Subcutaneous abdominal adipose tissue (tissue), 5 donors: ENCODE data around the gene STAG3.
"Not testable (repeated sequence)": the region's sequence is repeated elsewhere in the genome, so short reads cannot be mapped to it uniquely, and the experiment has no call there.

ENCODE experiments used
- H3K27ac ChIP-seq: one replicate; pipeline ENCODE4 v1.7.0; 2013; ENCODE audit warnings: low read depth, mild to moderate bottlenecking, inconsistent platforms, low read length, moderate library complexity
- H3K27me3 ChIP-seq, 5 donors: one replicate each; pipeline ENCODE4 v1.7.0; 2013; ENCODE audit warnings: low read length in 5 of 5, inconsistent platforms in 1 of 5; ENCODE audit not compliant: control insufficient read depth in 5 of 5, insufficient read depth in 4 of 5
- H3K36me3 ChIP-seq, 5 donors: one replicate each; pipeline ENCODE4 v1.7.0; 2013; ENCODE audit warnings: low read length in 5 of 5; ENCODE audit not compliant: control insufficient read depth in 5 of 5, insufficient read depth in 5 of 5
- H3K4me1 ChIP-seq, 5 donors: one replicate each; pipeline ENCODE4 v1.7.0; 2013; ENCODE audit warnings: low read length in 5 of 5, mild to moderate bottlenecking in 3 of 5, moderate library complexity in 1 of 5; ENCODE audit not compliant: control insufficient read depth in 5 of 5, insufficient read depth in 5 of 5
- H3K4me3 ChIP-seq, 5 donors: one replicate each; pipeline ENCODE4 v1.7.0; 2013; ENCODE audit warnings: low read length in 5 of 5, low read depth in 1 of 5
- H3K9ac ChIP-seq, 5 donors: one replicate each; pipeline ENCODE4 v1.7.0; 2013; ENCODE audit warnings: low read length in 5 of 5, mild to moderate bottlenecking in 4 of 5, moderate library complexity in 3 of 5
- H3K9me3 ChIP-seq, 5 donors: one replicate each; pipeline ENCODE4 v1.7.0; 2013; ENCODE audit warnings: low read length in 5 of 5; ENCODE audit not compliant: control insufficient read depth in 5 of 5
- donor health status: healthy.
- donor health status: healthy.
- donor health status: healthy.
- donor health status: healthy.
- donor health status: healthy.

The STAG3 gene

GRCh38 chr7:100190048-100190711 is 12.5 kb downstream of the STAG3 start:
- no peak overlapping the region for H3K27ac ChIP-seq
- no peaks in the 10 kb centered on the region for H3K36me3 ChIP-seq
- H3K4me1 ChIP-seq = peaks cover 0 to 22% (median 7%) of the 10 kb centered on the region in 5 donors
- H3K4me3 ChIP-seq = no peak overlapping the region
- H3K9me3 ChIP-seq = no peaks in the 10 kb centered on the region
- H3K27me3 ChIP-seq = no peaks in the 10 kb centered on the region
- no peak overlapping the region for H3K9ac ChIP-seq

GRCh38 chr7:100191775-100192174 is 14.1 kb downstream of the STAG3 start:
- Histone ChIP-seq H3K4me3 (no peak overlapping the region), H3K36me3 (no peaks in the 10 kb centered on the region), H3K27ac (no peak overlapping the region), H3K27me3 (no peaks in the 10 kb centered on the region), H3K9me3 (no peaks in the 10 kb centered on the region), H3K9ac (no peak overlapping the region), H3K4me1 (peaks cover 0 to 19% (median 7%) of the 10 kb centered on the region in 5 donors)

- not testable (repeated sequence) for H3K36me3 ChIP-seq, H3K4me3 ChIP-seq, H3K9ac ChIP-seq, H3K9me3 ChIP-seq, H3K27me3 ChIP-seq, H3K27ac ChIP-seq
- H3K4me1 ChIP-seq = peaks cover 0 to 19% (median 7%) of the 10 kb centered on the region in 5 donors
Measured at GRCh38 chr7:100192281-100192862, 14.7 kb downstream of the STAG3 start.

DNA sequence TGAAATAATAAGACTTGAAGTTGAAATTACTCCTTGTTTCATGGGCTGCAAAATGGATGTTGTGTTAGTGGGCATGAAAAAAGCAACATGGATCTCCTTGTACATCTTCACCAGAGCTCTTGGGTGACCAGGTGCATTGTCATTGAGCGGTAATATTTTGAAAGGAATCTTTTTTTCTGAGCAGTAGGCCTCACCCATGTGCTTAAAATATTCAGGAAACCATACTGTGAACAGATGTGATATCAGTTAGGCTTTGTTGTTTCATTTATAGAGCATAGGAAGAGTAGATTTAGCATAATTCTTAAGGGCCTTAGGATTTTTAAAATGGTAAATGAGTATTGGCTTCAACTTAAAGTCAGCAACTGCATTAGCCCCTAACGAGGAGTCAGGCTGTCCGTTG is 15.3 kb downstream of the STAG3 start:
- H3K27me3 ChIP-seq = no peaks in the 10 kb centered on the region
- H3K4me1 ChIP-seq = peaks cover 0 to 19% (median 7%) of the 10 kb centered on the region in 5 donors
- no peak overlapping the region for H3K9ac ChIP-seq
- H3K4me3 ChIP-seq = no peak overlapping the region
- no peaks in the 10 kb centered on the region for H3K36me3 ChIP-seq
- H3K9me3 ChIP-seq = no peaks in the 10 kb centered on the region
- no peak overlapping the region for H3K27ac ChIP-seq

- Histone ChIP-seq H3K27me3 (peaks cover 0 to 6% (median 0%) of the 10 kb centered on the region in 5 donors), H3K9me3 (no peaks in the 10 kb centered on the region), H3K9ac (no peak overlapping the region), H3K36me3 (no peaks in the 10 kb centered on the region), H3K4me1 (peaks cover 0 to 17% (median 8%) of the 10 kb centered on the region in 5 donors), H3K27ac (no peak overlapping the region), H3K4me3 (no peak overlapping the region)
Measured at GRCh38 chr7:100195222-100195621, 17.5 kb downstream of the STAG3 start.

GRCh38 chr7:100195901-100196322 is 18.2 kb downstream of the STAG3 start:
- H3K4me1 ChIP-seq = peaks cover 0 to 13% (median 7%) of the 10 kb centered on the region in 5 donors
- not testable (repeated sequence) for H3K36me3 ChIP-seq, H3K27me3 ChIP-seq, H3K4me3 ChIP-seq, H3K27ac ChIP-seq, H3K9me3 ChIP-seq, H3K9ac ChIP-seq

DNA sequence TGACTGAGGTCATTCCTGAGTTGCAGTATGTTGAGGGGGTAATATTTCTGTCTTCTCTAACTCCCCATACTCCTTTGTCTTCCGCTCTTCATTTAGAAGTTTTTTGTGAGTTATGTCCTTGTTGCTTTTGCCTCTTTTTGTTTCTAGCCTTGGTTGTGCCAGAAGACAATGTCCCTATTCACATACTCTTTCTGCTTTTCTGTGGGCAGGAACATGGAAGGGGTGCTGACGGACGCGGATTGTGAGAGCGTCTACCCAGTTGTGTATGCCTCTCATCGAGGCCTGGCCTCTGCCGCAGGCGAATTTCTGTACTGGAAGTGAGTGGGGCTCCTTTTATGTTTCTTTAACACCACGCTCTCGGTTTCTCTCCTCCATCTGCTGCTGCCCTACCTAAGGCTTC is 20.5 kb downstream of the STAG3 start:
- Histone ChIP-seq H3K9me3 (no peaks in the 10 kb centered on the region), H3K36me3 (no peaks in the 10 kb centered on the region), H3K27ac (no peak overlapping the region), H3K9ac (no peak overlapping the region), H3K4me3 (no peak overlapping the region), H3K27me3 (peaks cover 0 to 9% (median 0%) of the 10 kb centered on the region in 5 donors), H3K4me1 (peaks cover 0 to 5% (median 0%) of the 10 kb centered on the region in 5 donors)

DNA sequence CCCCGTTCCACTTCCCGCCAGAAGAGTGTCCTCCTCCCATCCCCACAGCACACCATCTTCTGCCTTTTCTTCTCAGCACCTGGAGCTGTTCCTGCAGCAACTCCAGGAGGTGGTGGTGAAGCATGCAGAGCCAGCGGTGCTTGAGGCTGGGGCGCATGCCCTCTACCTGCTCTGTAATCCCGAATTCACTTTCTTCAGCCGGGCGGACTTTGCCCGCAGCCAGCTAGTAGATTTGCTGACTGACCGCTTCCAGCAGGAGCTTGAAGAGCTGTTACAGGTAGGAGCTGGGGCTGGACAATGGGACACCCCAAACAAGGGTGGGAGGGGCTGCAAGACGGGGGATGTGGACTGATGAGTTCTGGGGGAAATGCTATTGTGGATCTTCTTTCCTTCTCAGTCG is 23.0 kb downstream of the STAG3 start:
- Histone ChIP-seq H3K27me3 (peaks cover 0 to 9% (median 0%) of the 10 kb centered on the region in 5 donors), H3K36me3 (no peaks in the 10 kb centered on the region), H3K4me3 (no peak overlapping the region), H3K9me3 (no peaks in the 10 kb centered on the region), H3K9ac (no peak overlapping the region), H3K4me1 (peaks cover 0 to 5% (median 0%) of the 10 kb centered on the region in 5 donors), H3K27ac (no peak overlapping the region)

DNA sequence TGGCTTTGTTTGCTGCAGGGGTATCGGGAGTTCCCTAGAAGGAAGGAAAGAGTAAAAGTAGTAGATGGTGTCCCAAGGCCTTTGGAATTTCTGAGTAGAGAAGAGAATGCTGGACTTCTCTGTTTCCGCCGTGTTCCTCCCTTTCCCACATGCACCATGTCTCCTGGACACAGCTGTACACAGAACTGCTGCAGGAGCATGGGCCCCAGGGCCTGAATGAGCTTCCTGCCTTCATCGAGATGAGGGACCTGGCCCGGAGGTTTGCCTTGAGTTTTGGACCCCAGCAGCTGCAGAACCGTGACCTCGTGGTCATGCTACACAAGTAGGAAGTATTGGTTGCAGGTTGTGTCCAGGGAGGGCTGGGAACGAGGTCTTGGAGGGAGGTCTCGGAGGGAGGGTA is 26.7 kb downstream of the STAG3 start:
- Histone ChIP-seq H3K27me3 (peaks cover 0 to 3% (median 0%) of the 10 kb centered on the region in 5 donors), H3K4me3 (no peak overlapping the region), H3K9me3 (no peaks in the 10 kb centered on the region), H3K27ac (no peak overlapping the region), H3K9ac (no peak overlapping the region), H3K4me1 (peaks cover 0 to 5% (median 0%) of the 10 kb centered on the region in 5 donors), H3K36me3 (no peaks in the 10 kb centered on the region)

GRCh38 chr7:100208911-100209408 is 31.2 kb downstream of the STAG3 start:
- Histone ChIP-seq H3K27ac (no peak overlapping the region), H3K27me3 (no peaks in the 10 kb centered on the region), H3K9ac (no peak overlapping the region), H3K4me1 (peaks cover 0 to 6% (median 0%) of the 10 kb centered on the region in 5 donors), H3K9me3 (no peaks in the 10 kb centered on the region), H3K4me3 (no peak overlapping the region), H3K36me3 (no peaks in the 10 kb centered on the region)
